ENCODE results near the gene FRMD8.
A peak's percentile ranks its signal among the peaks of the same experiment; 100 is the strongest.

The FRMD8 gene

DNA sequence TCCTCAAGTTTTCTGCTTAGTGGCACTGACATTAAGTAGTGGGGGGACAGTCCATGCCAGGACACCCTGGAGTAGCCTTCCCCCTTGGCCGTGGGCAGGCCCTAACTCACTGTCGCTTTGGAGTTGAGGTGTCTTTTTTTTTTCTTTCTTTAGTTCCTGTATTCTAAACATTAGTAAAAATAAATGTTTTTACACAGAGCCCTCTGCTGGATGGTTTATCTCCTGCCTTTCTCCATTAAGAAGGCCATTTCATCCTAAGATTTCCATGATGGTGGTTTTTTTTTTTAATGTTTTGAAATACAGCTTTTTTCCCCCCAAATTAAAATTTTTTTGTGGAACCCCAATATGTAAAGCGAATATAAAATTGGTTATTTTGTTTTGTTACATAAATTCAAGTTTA lies 33.7 kb upstream of the FRMD8 start:
- Histone ChIP-seq H3K4me2 (ENCODE audit: low read length) (no peak overlapping the region), H3K23ac (ENCODE audit: low read length) (no peak overlapping the region), H3K18ac (ENCODE audit: low read length) (no peak overlapping the region), H2AK5ac (ENCODE audit: low read length) (no peak overlapping the region), H3K9ac (ENCODE audit: low read length) (no peak overlapping the region), H3K4me3 (ENCODE audit: low read length) (no peak overlapping the region), H2BK120ac (ENCODE audit: low read depth, low read length) (no peak overlapping the region), H3K79me2 (ENCODE audit: control insufficient read depth, insufficient read depth, low read length) (no peaks in the 10 kb centered on the region), H3K27ac (ENCODE audit: low read depth, low read length) (no peak overlapping the region), H4K8ac (ENCODE audit: low read depth, low read length) (no peak overlapping the region), H2BK5ac (ENCODE audit: low read length) (no peak overlapping the region), H3K36me3 (ENCODE audit: control insufficient read depth, insufficient read depth, low read length) (peaks cover 7% of the 10 kb centered on the region), H4K5ac (ENCODE audit: low read length) (no peak overlapping the region), H3K4me1 (ENCODE audit: control insufficient read depth, low read depth, low read length) (no peaks in the 10 kb centered on the region), H2BK15ac (replicated peaks; ENCODE audit: low read depth) (no peak overlapping the region), H3K4ac (ENCODE audit: low read depth, low read length) (no peak overlapping the region), H3K27me3 (ENCODE audit: insufficient read depth, low read length, poor library complexity) (peaks cover 4% of the 10 kb centered on the region), H3K79me1 (ENCODE audit: low read length) (no peaks in the 10 kb centered on the region), H3K56ac (ENCODE audit: low read length) (no peak overlapping the region)
- DNase-seq = no peak
- 100% methylated on average over 1 of the region's 3 CpGs for WGBS (ENCODE audit: extremely low coverage, insufficient coverage, low lambda C conversion rate)

DNA sequence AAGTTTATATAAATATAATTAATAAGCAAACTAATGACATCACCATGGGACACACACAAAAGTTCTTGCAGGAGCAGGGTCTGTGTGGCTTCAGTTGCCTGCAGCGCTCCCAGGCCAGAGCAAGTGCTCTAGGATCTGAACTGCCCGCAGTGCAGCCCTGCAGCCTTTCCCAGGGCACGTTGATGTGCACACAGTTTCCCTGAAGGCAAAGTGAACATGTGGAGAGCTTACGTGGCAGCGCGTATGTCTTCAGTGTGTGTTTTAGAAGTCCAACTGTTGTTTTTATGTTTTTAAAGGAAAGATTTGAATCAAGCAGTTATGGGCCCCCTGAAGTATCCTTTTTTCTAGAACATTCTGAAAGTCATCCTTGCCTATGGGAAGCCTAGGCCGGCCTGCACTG lies 33.1 kb upstream of the FRMD8 start:
- Histone ChIP-seq H3K4me3 (ENCODE audit: low read length) (no peak overlapping the region), H3K4ac (ENCODE audit: low read depth, low read length) (no peak overlapping the region), H3K23ac (ENCODE audit: low read length) (no peak overlapping the region), H2BK15ac (replicated peaks; ENCODE audit: low read depth) (no peak overlapping the region), H2BK5ac (ENCODE audit: low read length) (no peak overlapping the region), H3K27me3 (ENCODE audit: insufficient read depth, low read length, poor library complexity) (peaks cover 4% of the 10 kb centered on the region), H3K27ac (ENCODE audit: low read depth, low read length) (no peak overlapping the region), H3K9ac (ENCODE audit: low read length) (no peak overlapping the region), H2BK120ac (ENCODE audit: low read depth, low read length) (no peak overlapping the region), H3K79me1 (ENCODE audit: low read length) (no peaks in the 10 kb centered on the region), H3K4me1 (ENCODE audit: control insufficient read depth, low read depth, low read length) (no peaks in the 10 kb centered on the region), H4K5ac (ENCODE audit: low read length) (no peak overlapping the region), H2AK5ac (ENCODE audit: low read length) (no peak overlapping the region), H3K18ac (ENCODE audit: low read length) (no peak overlapping the region), H4K8ac (ENCODE audit: low read depth, low read length) (no peak overlapping the region), H3K56ac (ENCODE audit: low read length) (no peak overlapping the region), H3K4me2 (ENCODE audit: low read length) (no peak overlapping the region), H3K79me2 (ENCODE audit: control insufficient read depth, insufficient read depth, low read length) (no peaks in the 10 kb centered on the region), H3K36me3 (ENCODE audit: control insufficient read depth, insufficient read depth, low read length) (peaks cover 7% of the 10 kb centered on the region)
- no peak for DNase-seq
- no CpG with 5 or more reads among the region's 7 CpGs for WGBS (ENCODE audit: extremely low coverage, insufficient coverage, low lambda C conversion rate)

DNA sequence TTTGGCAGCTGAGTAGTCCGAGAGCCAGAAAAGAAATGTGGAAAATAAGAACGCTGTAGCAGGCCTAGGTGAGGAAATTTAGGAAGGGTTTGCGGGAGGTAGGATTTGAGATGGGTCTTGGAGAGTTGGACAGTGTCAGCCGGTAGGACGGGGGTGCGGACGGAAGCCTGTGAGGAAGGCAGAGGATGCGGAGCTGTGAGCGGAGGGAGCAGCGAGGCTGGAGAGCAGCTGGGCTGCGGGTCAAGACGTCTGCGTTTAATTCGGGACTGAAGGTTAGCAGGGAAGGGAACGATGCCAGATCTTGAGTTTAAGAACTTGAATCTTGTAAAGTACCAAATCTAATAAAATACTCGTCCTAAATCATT lies 32.6 kb upstream of the FRMD8 start:
- Histone ChIP-seq H3K27ac (ENCODE audit: low read depth, low read length) (no peak overlapping the region), H3K27me3 (ENCODE audit: insufficient read depth, low read length, poor library complexity) (peaks cover 4% of the 10 kb centered on the region), H2BK120ac (ENCODE audit: low read depth, low read length) (no peak overlapping the region), H3K79me2 (ENCODE audit: control insufficient read depth, insufficient read depth, low read length) (no peaks in the 10 kb centered on the region), H4K5ac (ENCODE audit: low read length) (no peak overlapping the region), H3K4me2 (ENCODE audit: low read length) (peak overlapping the region; percentile 99), H3K23ac (ENCODE audit: low read length) (no peak overlapping the region), H3K9ac (ENCODE audit: low read length) (peak overlapping the region; percentile 22), H4K8ac (ENCODE audit: low read depth, low read length) (no peak overlapping the region), H2AK5ac (ENCODE audit: low read length) (no peak overlapping the region), H3K79me1 (ENCODE audit: low read length) (no peaks in the 10 kb centered on the region), H2BK5ac (ENCODE audit: low read length) (no peak overlapping the region), H3K4ac (ENCODE audit: low read depth, low read length) (no peak overlapping the region), H3K4me1 (ENCODE audit: control insufficient read depth, low read depth, low read length) (no peaks in the 10 kb centered on the region), H2BK15ac (replicated peaks; ENCODE audit: low read depth) (no peak overlapping the region), H3K36me3 (ENCODE audit: control insufficient read depth, insufficient read depth, low read length) (peaks cover 5% of the 10 kb centered on the region), H3K56ac (ENCODE audit: low read length) (peak overlapping the region; percentile 62), H3K4me3 (ENCODE audit: low read length) (no peak overlapping the region), H3K18ac (ENCODE audit: low read length) (no peak overlapping the region)
- peak; percentile 42 for DNase-seq
- WGBS (ENCODE audit: extremely low coverage, insufficient coverage, low lambda C conversion rate) = no CpG with 5 or more reads among the region's 16 CpGs

GRCh38 chr11:65354265-65355012 lies 32.0 kb upstream of the FRMD8 start, which contains the start of gene TIGD3:
TIGD3 (plus strand) TSS chr11:65354751; CDS start chr11:65355809, 1,058 bp downstream.
- H2BK120ac ChIP-seq (ENCODE audit: low read depth, low read length) = no peak within 1 kb of the TSS
- H3K4me2 ChIP-seq (ENCODE audit: low read length) = peak within 1 kb of the TSS; percentile 99
- peak; percentile 97 for DNase-seq
- H3K4ac ChIP-seq (ENCODE audit: low read depth, low read length) = no peak within 1 kb of the TSS
- no CpG with 5 or more reads among the region's 79 CpGs for WGBS (ENCODE audit: extremely low coverage, insufficient coverage, low lambda C conversion rate)
- no peak within 1 kb of the TSS for H4K8ac ChIP-seq (ENCODE audit: low read depth, low read length)
- H2AK5ac ChIP-seq (ENCODE audit: low read length) = no peak within 1 kb of the TSS
- H2BK5ac ChIP-seq (ENCODE audit: low read length) = no peak within 1 kb of the TSS
- no peak within 1 kb of the TSS for H4K5ac ChIP-seq (ENCODE audit: low read length)
- H3K9ac ChIP-seq (ENCODE audit: low read length) = peak within 1 kb of the TSS; percentile 59
- H3K56ac ChIP-seq (ENCODE audit: low read length) = peak within 1 kb of the TSS; percentile 76
- peak within 1 kb of the TSS; percentile 50 for H3K4me3 ChIP-seq (ENCODE audit: low read length)
- H2BK15ac ChIP-seq (replicated peaks; ENCODE audit: low read depth) = no peak within 1 kb of the TSS
- no peak within 1 kb of the TSS for H3K27ac ChIP-seq (ENCODE audit: low read depth, low read length)
- no peak within 1 kb of the TSS for H3K18ac ChIP-seq (ENCODE audit: low read length)
- H3K23ac ChIP-seq (ENCODE audit: low read length) = no peak within 1 kb of the TSS
- no peaks in the 10 kb centered on the region for H3K4me1 ChIP-seq (ENCODE audit: control insufficient read depth, low read depth, low read length)
- no peaks in the 10 kb centered on the region for H3K79me1 ChIP-seq (ENCODE audit: low read length)
- no peaks in the 10 kb centered on the region for H3K79me2 ChIP-seq (ENCODE audit: control insufficient read depth, insufficient read depth, low read length)
- peaks cover 4% of the 10 kb centered on the region for H3K27me3 ChIP-seq (ENCODE audit: insufficient read depth, low read length, poor library complexity)
- peaks cover 5% of the 10 kb centered on the region for H3K36me3 ChIP-seq (ENCODE audit: control insufficient read depth, insufficient read depth, low read length)

DNA sequence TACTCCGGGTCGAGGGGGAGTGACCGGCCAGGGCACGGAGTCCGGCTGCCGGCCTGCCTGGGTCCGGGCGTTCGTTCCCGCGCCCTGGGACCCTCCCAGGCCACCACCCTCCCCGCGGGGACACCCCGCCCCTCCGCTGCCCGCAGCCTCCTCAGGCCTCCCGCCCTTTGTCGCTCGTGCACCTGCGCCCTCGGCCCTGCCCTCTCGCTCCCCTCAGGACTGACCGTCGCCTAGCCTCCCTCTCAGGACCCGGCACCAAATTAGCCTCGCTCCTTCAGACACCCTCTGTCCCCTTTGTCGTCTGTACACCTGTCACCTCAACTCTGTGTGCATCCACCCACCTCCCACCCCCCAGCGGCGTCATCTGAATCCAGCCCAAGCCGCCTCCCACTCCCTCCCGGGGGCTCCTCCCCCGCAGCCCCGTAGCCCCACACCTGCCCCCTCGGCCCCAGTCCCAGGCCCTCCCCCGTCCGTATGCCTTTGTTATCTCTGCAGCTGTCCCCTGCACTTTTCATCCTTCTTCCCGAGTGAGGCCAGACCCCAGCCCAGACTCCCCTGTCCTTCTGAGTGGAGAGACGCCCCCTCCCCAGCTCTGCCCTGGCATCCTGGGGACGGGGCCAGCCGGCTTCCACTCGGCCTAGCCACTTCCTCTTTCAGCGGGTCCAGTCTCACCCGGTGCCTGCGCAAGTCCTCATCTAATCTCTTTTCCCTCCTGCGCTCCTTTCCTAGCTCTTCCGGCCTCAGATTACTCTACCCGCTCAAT lies 31.2 kb upstream of the FRMD8 start:
- Histone ChIP-seq H2BK120ac (ENCODE audit: low read depth, low read length) (no peak overlapping the region), H3K79me1 (ENCODE audit: low read length) (no peaks in the 10 kb centered on the region), H3K4me3 (ENCODE audit: low read length) (peak overlapping the region; percentile 35), H3K4ac (ENCODE audit: low read depth, low read length) (no peak overlapping the region), H3K23ac (ENCODE audit: low read length) (no peak overlapping the region), H2AK5ac (ENCODE audit: low read length) (no peak overlapping the region), H2BK5ac (ENCODE audit: low read length) (no peak overlapping the region), H3K27me3 (ENCODE audit: insufficient read depth, low read length, poor library complexity) (peaks cover 4% of the 10 kb centered on the region), H3K18ac (ENCODE audit: low read length) (no peak overlapping the region), H4K8ac (ENCODE audit: low read depth, low read length) (no peak overlapping the region), H3K4me2 (ENCODE audit: low read length) (peak overlapping the region; percentile 85), H4K5ac (ENCODE audit: low read length) (no peak overlapping the region), H3K36me3 (ENCODE audit: control insufficient read depth, insufficient read depth, low read length) (peaks cover 2% of the 10 kb centered on the region), H3K56ac (ENCODE audit: low read length) (peak overlapping the region; percentile 76), H2BK15ac (replicated peaks; ENCODE audit: low read depth) (no peak overlapping the region), H3K27ac (ENCODE audit: low read depth, low read length) (no peak overlapping the region), H3K79me2 (ENCODE audit: control insufficient read depth, insufficient read depth, low read length) (no peaks in the 10 kb centered on the region), H3K9ac (ENCODE audit: low read length) (peak overlapping the region; percentile 59), H3K4me1 (ENCODE audit: control insufficient read depth, low read depth, low read length) (no peaks in the 10 kb centered on the region)
- WGBS (ENCODE audit: extremely low coverage, insufficient coverage, low lambda C conversion rate) = no CpG with 5 or more reads among the region's 47 CpGs
- DNase-seq = peak; percentile 13

Data from mesendoderm (in vitro differentiated cells).